Stimulated activated CD4-positive, alpha-beta T cell treated with anti-CD3 and anti-CD28 coated beads, Interleukin-12 subunit alpha, Interleukin-12 subunit beta, amount 100 ng/mL, for 48 hours (primary cell): ENCODE data around the gene EBF3.

ENCODE experiments used
- DNase-seq, 3 donors: peaks; one replicate each; pipeline ENCODE4 v3.0.0-alpha.2; 2020; ENCODE audit warnings: low read depth in 2 of 3, low spot score in 1 of 3

EBF3 gene

DNA sequence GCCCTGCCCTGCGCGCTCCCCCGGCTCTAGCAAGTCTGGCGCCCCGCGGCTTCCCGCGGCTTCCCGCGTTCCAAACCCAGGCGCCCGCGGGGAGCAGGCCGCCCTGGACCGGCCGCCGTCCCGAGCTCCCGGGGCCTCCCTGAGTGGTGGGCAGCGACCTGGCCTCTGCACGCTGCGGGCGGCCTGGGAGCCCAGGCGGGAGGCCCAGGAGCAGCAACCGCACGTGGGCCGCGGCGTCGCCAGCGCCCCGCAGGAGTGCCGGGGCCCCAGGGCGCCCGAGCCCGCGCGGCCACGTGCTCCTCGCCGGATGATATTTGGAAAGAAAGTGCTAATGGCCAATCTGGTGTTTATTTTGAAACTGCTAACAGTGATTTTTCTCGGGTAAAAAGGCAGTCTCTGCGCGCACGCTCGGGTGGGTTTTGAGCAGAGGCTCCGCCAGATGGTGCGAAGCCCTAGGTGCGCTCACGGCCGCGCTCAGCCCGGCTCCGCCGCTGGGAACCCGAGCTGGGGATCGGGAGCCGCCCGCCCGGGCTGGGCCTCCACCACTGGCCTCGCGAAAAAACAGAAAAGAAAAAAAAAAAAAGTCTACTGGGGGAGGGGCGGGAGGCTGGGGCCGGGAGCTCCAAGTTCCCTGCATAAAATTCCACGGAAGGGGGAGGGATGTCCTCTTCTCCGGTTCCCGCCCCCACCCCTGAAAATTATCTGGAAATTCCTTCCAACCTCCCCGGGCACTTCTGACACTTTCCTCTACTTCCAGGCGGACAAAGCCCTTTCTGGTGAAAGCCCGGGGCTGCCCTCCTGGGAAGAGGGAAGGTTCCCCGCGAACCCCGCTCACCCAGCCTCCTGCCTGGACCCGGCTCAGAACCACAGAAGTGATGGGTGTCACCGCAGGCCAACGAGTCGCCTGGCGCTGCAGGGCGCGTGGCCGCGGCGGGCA is 4.3 kb downstream of the EBF3 start:
- no peak for DNase-seq

DNA sequence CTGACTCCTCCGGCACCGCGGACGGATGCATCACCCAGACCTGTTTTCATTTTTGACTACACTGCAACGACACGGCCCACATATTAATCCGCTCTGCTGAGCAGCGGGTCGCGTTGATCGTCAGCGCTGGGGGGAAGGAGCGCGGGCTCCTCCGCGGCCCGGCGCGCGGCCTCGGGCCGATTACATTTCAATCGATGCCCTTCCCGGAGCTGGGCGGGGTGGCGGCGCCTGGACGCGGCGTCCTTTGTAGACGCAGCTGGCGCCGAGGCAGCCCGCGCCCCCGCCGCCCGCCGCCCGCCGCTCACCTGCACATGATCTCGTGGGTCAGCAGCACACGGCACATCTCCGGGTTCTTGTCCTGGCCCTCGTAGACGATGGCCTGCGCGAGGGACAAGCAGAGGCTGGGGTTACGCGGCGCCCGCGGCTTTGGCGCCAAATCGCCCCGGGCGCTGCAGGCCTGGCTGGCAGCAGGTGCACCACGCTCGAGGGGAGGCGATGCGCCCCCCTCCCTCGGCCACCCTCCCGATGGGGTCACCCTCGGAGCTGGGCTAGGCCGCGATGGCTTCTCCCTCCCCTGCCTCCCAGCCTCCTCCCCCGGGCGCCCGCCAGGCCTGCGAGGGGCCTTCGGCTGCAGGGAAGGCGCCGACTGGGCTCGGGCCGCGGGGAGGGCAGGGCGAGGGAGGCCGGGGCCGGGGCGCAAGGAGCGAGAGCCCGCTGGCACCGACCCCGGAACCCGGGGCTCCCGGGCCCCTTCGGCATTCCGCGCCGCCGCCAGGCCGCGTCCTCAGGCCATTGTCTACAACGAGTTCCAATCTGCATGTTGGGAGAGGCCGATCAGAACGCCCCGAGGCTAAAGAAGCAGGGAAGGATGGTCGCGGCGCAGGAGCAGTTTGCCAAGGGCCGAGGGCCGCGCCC is 5.2 kb downstream of the EBF3 start:
- DNase-seq: no peak

DNA sequence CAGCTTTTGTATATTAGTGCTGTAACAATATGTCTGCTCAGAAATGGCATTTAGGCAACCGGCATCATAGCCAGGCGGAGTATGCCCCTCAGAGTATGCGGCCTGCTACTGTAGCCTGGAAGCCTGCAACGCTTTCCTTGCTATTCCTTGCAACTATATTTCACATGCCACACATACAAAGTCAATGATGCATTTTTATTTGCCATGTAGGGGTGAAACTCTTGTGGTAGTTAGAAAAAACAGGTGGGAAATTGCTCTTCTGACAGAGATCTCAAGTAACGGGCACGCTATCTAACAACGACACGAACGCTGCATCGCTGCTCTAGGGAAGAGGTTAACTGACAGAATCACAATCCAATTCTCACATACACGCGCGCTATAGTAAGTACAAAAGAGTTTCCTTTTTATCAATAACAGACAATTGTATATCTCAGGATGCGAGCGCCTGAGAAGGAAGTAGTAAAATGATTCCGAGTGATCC is 5.9 kb downstream of the EBF3 start:
- no peak for DNase-seq

GRCh38 chr10:129956876-129957673 is 7.0 kb downstream of the EBF3 start:
- DNase-seq: no peak

GRCh38 chr10:129956286-129956670 is 7.8 kb downstream of the EBF3 start:
- DNase-seq: no peak

- DNase-seq: no peak
Measured at GRCh38 chr10:129955601-129956285, 8.3 kb downstream of the EBF3 start.

- DNase-seq: no peak
Measured at GRCh38 chr10:129954492-129955315, 9.4 kb downstream of the EBF3 start.

DNA sequence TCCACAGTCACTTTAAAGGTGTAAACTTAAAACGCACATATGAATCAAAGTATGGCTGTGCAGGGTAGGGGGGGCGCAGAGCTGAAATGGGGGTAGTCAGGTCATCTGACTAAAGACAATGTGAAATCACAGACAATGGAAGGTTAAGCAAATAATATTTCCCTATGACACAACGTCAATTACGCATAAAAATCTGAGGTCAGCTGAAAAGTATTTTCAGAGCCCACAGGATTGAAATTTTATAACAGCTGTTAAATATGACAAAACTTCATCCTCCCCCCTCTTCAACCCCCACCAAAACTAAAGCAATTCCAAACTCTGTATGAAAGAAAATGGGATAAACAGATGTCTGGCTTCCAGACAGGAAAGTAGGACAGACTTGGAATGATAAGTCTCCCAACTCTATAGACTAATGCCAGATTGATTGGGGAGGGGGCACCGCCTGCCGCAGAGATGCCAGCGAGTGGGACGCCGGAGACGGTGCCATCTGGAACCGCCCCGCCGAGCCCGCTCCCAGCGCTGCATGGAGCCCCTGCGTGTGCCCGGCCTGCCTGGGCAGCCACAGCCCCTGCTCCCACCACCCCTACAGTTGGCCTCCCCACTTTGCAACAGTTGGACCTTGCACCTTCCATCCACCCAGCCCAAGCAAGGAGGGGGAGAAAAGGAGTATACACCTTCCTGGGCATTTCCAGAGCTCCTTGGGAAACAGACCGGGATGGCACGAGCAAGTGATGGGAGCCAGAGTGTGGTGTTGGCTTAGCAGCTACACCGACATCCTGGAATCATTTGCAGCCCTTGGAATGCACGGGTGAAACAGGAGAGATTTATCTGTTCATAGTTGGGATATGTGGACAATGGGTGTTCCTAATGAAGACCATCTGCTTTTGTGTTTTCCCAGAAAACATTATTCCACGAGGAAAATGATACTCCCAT is 10.7 kb downstream of the EBF3 start:
- DNase-seq: no peak

- no peak for DNase-seq
Measured at GRCh38 chr10:129952378-129953118, 11.5 kb downstream of the EBF3 start.

DNA sequence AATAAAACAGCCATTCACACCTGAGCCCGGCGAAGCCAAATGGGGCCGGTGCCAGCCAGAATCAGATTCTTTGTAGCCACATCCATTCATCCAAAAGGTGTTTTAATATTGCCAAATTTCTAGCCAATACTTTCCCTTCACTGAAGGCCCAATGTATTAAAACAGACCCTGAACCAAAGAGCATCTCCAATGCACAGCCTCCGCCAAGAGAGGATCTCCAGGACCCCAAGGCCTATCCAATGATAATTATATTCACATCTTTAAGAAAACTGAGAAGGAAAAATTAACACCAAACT is 12.2 kb downstream of the EBF3 start:
- no peak for DNase-seq

GRCh38 chr10:129951101-129951969 is 12.7 kb downstream of the EBF3 start:
- DNase-seq: no peak

DNA sequence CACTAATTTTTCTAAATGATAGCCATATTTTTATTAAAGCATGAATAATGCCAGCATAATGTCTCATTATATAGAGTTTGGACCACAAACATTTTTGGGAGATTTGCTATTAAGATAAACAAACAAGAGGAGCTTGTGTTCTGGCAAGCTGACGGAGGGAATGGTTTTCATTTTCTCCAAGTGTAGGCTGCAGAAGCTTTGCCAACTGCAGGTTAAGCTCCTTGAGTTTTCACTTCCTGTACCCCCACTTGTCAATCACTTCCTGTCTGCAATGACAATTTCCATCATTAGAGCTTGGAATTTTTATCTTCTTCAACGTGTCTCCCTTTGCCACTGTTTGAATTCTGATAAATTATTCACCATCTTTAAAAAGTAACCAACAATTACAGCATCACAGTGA is 13.4 kb downstream of the EBF3 start:
- DNase-seq: no peak

DNA sequence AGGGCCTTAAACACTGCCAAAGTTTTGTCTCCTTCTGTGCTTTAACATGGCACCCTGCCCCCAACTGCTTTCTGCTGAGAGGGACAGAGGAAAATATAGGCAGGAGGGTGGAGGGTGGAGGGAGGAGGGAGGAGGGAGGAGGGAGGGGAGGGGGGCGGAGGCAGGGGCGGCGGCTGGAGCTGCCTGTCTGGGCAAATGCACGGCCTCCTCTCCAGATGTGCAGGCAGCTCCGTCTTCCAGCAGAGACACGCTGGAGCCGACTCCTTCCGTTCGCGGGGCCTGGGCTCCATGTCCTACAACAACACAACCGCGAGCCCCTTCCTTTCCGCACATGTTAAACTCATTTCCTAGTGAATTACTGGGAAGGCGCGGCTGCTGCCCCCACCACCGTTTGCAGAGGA is 14.2 kb downstream of the EBF3 start:
- no peak for DNase-seq

- DNase-seq: no peak
Measured at GRCh38 chr10:129949411-129949810, 14.7 kb downstream of the EBF3 start.

DNA sequence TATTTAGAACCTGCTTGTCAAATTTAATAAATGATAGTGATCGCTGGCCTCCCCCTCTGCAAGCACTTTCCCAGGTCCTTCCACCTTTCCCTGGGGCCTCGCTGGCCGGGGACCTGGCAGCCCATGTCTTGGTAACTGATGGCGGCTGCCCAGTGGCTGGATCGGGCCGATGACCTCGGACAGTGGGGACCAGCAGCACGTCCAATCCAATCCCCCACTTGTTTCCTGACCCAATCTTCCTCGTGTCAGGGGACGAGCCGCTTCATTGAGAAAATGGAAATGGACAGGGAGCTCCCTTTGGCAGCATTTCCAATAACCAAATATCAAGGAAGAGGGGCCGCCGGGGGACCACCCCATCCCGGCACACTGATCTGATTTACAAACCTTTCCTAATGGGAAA is 17.2 kb downstream of the EBF3 start:
- DNase-seq: no peak

- DNase-seq: no peak
Measured at GRCh38 chr10:129945941-129946760, 17.9 kb downstream of the EBF3 start.
